ENCODE data around the gene KCNE4.
A peak's percentile ranks its signal among the peaks of the same experiment; 100 is the strongest.
"Not testable (repeated sequence)": the region's sequence is repeated elsewhere in the genome, so short reads cannot be mapped to it uniquely, and the experiment has no call there.

The KCNE4 gene

DNA sequence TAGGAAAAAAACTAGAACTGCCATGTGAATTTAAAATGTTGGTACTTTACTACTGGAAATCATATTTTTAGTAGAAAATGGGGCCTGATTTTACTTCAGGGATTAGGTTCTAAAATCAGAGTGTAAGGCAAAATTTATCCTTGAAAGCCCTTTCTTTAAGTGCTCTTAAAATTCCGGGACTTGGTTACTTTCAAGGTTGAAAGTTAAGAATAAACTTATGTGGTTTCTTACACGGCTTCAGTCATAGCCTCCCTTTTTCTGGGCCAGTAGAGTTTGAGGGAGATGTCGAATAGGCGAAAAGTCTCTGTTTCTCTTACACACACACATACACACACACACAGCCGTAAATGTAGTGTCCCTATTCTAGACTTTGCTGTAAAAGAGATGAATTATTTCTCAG lies 13.1 kb downstream of the KCNE4 start:
- no peak for TF ChIP-seq POLR2A (IDR thresholded peaks at IDR 0.05; ENCODE audit: low read depth, low read length)
- no peak for TF ChIP-seq TAF1 (IDR thresholded peaks at IDR 0.05; ENCODE audit: borderline replicate concordance, low read depth, low read length)
- no peak for TF ChIP-seq POLR2AphosphoS5 (IDR thresholded peaks at IDR 0.05; ENCODE audit: low read depth, low read length)
- no peak for FAIRE-seq
- DNase-seq (ENCODE audit: insufficient read length): no peak

DNA sequence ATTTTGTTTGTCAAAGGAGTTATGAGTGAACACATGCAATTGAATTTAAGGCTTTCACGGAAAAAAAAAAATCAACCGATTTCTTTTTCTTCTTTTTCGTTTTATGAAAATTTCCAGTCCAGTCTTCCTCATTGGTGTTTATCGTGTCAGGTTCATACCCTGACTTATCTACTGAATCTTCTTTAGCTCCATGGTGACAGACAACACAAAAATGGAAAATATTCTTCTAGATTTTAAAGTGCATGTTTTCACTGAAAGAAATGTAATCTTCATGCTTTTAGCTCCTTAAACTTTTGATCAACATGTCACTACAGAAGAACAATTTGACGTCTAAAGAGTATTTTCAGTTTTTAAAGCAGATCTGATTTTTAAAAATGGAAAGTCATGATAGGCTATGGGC lies 14.7 kb downstream of the KCNE4 start:
- TF ChIP-seq POLR2A (IDR thresholded peaks at IDR 0.05; ENCODE audit: low read depth, low read length) (no peak), POLR2AphosphoS5 (IDR thresholded peaks at IDR 0.05; ENCODE audit: low read depth, low read length) (no peak)
- FAIRE-seq: no peak
- no peak for DNase-seq (ENCODE audit: insufficient read length)

DNA sequence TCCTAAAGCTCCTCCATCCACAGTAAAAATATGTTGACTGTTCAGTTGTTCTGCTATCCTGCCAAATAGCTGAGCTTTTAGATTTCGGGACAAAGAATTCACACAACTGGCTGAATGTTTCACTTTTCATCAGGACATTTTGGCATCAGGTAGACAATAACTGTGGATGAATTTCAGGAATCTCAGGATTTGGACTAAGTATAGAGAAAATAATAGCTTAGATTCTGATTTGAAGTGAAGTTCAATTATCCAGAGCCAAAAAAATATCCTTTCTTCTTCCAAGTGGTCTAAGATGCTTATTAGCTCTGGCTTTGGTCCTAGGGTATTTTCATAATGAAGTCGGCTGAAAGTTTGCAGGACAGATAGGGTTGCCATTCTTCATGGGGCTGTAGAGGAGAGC lies 16.1 kb downstream of the KCNE4 start:
- TF ChIP-seq POLR2A (IDR thresholded peaks at IDR 0.05; ENCODE audit: low read depth, low read length) (no peak), POLR2AphosphoS5 (IDR thresholded peaks at IDR 0.05; ENCODE audit: low read depth, low read length) (no peak), TAF1 (IDR thresholded peaks at IDR 0.05; ENCODE audit: borderline replicate concordance, low read depth, low read length) (no peak)
- FAIRE-seq (no peak), DNase-seq (ENCODE audit: insufficient read length) (no peak)

DNA sequence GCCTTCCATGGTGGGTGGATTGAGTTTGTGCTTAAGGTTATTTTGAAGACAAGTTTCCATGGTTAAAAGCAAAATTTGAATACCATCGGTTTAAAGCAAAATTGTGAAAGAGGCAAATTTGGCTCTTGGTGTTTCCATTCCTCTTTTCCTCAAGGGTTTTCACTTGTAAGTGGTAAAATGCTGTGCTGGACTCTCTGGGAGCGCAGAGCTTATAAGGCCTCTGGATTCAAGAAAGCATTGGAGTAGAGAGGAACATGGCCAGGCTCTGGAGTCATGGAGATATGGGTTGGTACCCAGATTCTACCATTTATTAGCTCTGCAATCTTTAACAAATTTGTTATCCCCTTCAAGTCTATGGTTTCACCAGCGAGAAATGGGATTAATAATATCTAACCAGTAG lies 17.5 kb downstream of the KCNE4 start:
- DNase-seq (ENCODE audit: insufficient read length) (no peak), FAIRE-seq (no peak)
- TF ChIP-seq POLR2A (IDR thresholded peaks at IDR 0.05; ENCODE audit: low read depth, low read length) (no peak), TAF1 (IDR thresholded peaks at IDR 0.05; ENCODE audit: borderline replicate concordance, low read depth, low read length) (no peak), POLR2AphosphoS5 (IDR thresholded peaks at IDR 0.05; ENCODE audit: low read depth, low read length) (no peak)

DNA sequence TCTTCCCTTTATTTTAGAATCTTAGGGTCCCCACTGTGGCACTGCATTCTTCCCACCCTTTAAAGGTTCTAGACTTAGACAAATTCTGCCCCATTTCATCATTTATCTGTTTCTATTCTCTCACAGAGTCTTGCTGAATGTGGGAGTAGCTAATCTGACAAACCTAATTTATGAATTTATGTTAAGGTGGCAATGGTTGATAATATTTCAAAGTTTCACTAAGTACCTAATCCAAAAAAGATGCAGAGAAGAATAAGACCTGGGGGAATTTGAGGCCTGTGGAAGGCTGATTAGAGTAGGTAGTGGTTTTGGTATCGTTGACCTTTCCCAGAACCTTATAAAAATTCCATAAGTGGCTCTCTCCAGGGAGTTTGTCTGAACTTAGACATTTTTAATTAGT lies 18.0 kb downstream of the KCNE4 start:
- DNase-seq (ENCODE audit: insufficient read length): no peak
- TF ChIP-seq POLR2AphosphoS5 (IDR thresholded peaks at IDR 0.05; ENCODE audit: low read depth, low read length): no peak
- TF ChIP-seq TAF1 (IDR thresholded peaks at IDR 0.05; ENCODE audit: borderline replicate concordance, low read depth, low read length): no peak
- no peak for TF ChIP-seq POLR2A (IDR thresholded peaks at IDR 0.05; ENCODE audit: low read depth, low read length)
- no peak for FAIRE-seq

DNA sequence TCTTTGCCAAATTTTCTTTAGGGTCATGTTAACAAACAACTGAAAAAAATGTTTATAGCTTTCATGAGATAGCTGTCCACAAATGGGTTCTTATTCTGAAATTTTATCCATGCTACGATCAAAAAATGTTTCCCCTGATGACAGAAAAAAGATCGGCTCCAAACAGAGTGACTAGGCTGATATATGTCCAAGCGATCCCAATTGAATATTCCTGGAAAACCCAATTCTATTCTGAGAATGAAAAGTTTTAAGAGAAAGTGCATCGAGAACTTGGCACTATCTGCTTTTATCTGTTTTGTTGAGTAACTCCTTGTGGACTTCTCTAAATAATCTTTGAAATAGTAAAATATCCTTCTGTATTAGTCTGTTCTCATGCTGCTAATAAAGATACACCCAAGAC lies 19.1 kb downstream of the KCNE4 start:
- FAIRE-seq: no peak
- no peak for TF ChIP-seq POLR2AphosphoS5 (IDR thresholded peaks at IDR 0.05; ENCODE audit: low read depth, low read length)
- TF ChIP-seq TAF1 (IDR thresholded peaks at IDR 0.05; ENCODE audit: borderline replicate concordance, low read depth, low read length): no peak
- TF ChIP-seq POLR2A (IDR thresholded peaks at IDR 0.05; ENCODE audit: low read depth, low read length): no peak

DNA sequence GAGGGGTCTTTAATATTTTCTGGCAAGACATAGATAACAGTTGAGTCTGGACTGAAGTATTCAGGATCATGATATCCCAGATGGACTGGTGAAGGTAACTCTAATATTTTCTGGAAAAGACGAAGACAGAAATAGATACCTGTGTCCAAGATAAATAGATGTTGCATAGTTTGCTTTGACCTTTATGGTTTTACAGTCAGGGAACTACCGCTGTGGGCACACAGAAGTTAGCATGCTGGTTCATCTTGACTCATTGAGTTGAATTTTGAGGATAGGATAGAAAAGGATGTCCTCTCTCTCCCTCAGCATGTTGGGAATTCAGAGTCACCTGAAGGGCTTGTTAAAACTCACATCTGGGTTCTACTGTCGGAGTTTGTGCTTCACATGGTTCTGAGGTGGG lies 20.8 kb downstream of the KCNE4 start:
- TF ChIP-seq POLR2A (IDR thresholded peaks at IDR 0.05; ENCODE audit: low read depth, low read length) (no peak), TAF1 (IDR thresholded peaks at IDR 0.05; ENCODE audit: borderline replicate concordance, low read depth, low read length) (no peak), POLR2AphosphoS5 (IDR thresholded peaks at IDR 0.05; ENCODE audit: low read depth, low read length) (no peak)
- FAIRE-seq (no peak), DNase-seq (ENCODE audit: insufficient read length) (no peak)

More for the DNA sequence above, 19.1 kb downstream of the KCNE4 start:
- DNase-seq (ENCODE audit: insufficient read length): no peak

DNA sequence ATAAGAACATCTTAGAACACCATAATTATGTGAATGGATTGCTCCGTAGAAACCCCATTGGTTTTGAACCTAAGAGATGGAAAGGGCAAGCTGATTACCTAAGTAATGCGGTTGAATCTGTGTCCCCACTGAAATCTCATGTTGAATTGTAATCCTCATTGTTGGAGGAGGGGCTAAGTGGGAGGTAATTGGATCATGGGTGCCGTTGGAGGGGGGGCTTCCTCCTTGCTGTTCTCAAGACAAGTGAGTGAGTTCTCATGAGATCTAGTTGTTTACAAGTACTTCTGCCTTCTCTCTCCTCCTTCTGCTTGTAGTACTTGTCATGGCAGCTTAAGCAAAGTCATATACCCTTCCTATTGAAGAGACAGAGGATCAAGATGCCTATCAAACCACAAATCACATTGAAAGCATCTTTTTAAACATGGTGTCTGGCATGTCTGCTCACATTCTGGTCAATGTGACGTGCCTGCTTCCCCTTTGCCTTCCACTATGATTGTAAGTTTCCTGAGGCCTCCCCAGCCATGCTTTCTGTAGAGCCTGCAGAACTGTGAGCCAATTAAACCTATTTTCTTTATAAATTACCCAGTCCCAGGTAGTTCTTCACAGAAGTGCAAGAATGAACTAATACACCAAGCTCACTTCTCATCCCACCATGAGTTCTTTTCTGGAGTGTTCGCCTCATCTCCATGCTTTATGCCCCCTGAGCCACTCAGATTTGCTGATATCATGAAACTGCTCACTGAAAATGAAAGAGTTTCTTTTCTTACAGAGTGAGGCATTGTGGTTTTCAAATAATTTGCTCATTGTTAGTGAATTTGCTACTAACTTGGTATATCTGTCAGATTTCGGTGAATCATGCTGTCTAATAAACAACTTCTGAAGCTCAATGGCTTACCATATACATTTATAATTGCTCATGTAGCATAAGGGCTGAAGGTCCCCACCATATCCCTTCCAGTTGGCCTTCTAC lies 23.6 kb downstream of the KCNE4 start:
- no peak for DNase-seq (ENCODE audit: insufficient read length)
- FAIRE-seq: no peak
- no peak for TF ChIP-seq TAF1 (IDR thresholded peaks at IDR 0.05; ENCODE audit: borderline replicate concordance, low read depth, low read length)
- no peak for TF ChIP-seq POLR2A (IDR thresholded peaks at IDR 0.05; ENCODE audit: low read depth, low read length)
- no peak for TF ChIP-seq POLR2AphosphoS5 (IDR thresholded peaks at IDR 0.05; ENCODE audit: low read depth, low read length)

DNA sequence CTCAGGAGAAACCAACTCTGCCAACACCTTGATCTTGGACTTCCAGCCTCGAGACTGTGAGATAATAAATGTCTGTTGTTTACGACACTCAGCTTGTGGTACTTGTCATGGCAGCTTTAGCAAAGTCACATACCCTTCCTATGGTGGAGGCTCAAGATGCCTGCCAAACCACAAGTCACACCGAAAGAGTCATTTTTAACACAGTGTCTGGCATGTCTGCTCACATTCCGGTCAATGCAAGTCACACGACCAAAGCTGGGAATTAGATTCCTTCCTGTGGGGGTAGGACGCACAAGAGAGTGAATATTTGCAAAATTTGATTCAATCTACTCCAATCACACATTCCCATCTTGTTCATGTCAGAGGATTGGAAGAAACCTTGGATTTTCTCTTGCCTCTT lies 24.6 kb downstream of the KCNE4 start:
- TF ChIP-seq POLR2A (IDR thresholded peaks at IDR 0.05; ENCODE audit: low read depth, low read length) (no peak), TAF1 (IDR thresholded peaks at IDR 0.05; ENCODE audit: borderline replicate concordance, low read depth, low read length) (no peak), POLR2AphosphoS5 (IDR thresholded peaks at IDR 0.05; ENCODE audit: low read depth, low read length) (no peak)
- FAIRE-seq (peak; percentile 33), DNase-seq (ENCODE audit: insufficient read length) (no peak)

DNA sequence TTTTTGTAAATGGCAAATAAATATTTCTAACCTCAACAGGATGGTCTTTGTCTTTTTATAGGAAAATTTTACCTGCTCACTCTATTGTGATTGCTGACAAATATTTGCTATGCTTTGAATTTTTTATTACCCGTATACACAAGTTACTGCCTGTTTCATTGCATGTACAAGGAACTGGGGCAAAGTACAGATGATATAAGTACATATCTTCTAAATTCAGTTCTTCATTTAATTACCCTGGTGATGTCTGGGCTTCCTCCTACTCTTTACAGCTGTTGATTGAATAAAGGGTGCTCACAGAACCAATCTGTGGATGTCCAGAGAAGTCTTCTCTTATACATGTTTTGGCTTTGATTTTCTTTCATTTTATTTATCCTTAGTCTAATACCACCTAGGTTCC lies 26.5 kb downstream of the KCNE4 start:
- DNase-seq (ENCODE audit: insufficient read length) (no peak), FAIRE-seq (no peak)
- TF ChIP-seq POLR2AphosphoS5 (IDR thresholded peaks at IDR 0.05; ENCODE audit: low read depth, low read length) (no peak), POLR2A (IDR thresholded peaks at IDR 0.05; ENCODE audit: low read depth, low read length) (no peak), TAF1 (IDR thresholded peaks at IDR 0.05; ENCODE audit: borderline replicate concordance, low read depth, low read length) (no peak)

DNA sequence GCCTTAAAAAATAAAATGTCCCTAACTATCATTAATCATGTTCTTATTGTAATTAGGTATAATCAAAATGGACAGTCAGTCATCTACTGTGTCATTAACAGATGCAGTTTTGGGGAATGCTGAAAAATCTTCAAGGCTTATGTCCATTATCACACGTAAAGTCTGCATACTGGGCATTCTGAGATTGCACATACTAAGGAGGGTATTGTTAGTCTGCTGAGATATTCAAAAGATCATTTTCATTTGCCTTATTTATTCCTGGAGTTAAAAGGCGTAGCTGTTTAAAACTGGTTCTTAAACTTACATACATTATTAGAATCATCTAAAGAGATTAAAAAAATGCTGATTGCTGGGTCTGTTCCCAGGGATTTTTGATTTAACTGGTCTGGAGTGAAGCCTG lies 27.4 kb downstream of the KCNE4 start:
- FAIRE-seq (no peak), DNase-seq (ENCODE audit: insufficient read length) (no peak)
- TF ChIP-seq POLR2A (IDR thresholded peaks at IDR 0.05; ENCODE audit: low read depth, low read length): no peak
- TF ChIP-seq POLR2AphosphoS5 (IDR thresholded peaks at IDR 0.05; ENCODE audit: low read depth, low read length): no peak
- no peak for TF ChIP-seq TAF1 (IDR thresholded peaks at IDR 0.05; ENCODE audit: borderline replicate concordance, low read depth, low read length)

DNA sequence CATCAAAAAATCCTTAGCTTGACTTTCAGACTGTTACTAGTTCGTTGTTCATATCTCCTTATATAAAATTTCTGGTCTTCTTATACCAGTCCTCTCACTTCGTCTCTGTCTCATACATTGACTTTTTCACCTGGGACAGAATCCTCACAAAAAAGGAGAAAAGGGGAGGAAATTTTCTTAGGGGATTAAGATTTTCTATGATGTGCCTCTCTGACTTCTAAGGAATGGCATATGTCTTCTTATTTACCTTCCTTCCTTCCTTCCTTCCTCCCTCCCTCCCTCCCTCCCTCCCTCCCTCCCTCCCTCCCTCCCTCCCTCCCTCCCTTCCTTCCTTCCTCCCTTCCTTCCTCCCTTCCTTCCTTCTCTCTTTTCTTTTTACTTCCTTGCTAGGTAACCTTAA lies 27.9 kb downstream of the KCNE4 start:
- TF ChIP-seq POLR2A (IDR thresholded peaks at IDR 0.05; ENCODE audit: low read depth, low read length): no peak
- TF ChIP-seq TAF1 (IDR thresholded peaks at IDR 0.05; ENCODE audit: borderline replicate concordance, low read depth, low read length): no peak
- TF ChIP-seq POLR2AphosphoS5 (IDR thresholded peaks at IDR 0.05; ENCODE audit: low read depth, low read length): no peak
- FAIRE-seq (no peak), DNase-seq (ENCODE audit: insufficient read length) (no peak)

DNA sequence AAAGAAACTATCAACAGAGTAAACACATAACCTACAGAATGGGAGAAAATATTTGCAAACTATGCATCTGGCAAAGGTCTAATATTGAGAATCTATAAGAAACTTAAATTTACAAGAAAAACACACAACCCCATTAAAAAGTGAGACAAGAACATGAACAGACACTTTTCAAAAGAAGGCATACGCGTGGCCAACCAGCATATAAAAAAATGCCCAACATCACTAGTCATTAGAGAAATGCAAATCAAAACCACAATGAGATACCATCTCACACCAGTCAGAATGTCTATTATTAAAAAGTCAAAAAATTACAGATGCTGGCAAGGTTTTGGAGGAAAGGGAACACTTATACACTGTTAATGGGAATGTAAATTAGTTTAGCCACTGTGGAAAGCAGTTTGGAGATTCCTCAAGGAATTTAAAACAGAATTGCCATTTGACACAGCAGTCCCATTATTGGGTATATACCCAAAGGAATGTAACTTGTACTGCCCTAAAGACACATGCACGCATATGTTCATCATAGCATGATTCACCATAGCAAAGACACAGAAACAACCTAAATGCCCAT lies 28.9 kb downstream of the KCNE4 start:
- not testable (repeated sequence) for FAIRE-seq; DNase-seq (ENCODE audit: insufficient read length)

Measured in GM12892 (cell line).